SU-DHL-6 (cell line): ENCODE data around the gene KIF21B.

Source experiments
- H2AFZ ChIP-seq: fragments of 200-600 bp; sonication (generic); 2 replicates; pipeline ENCODE4 v1.6.1; 2014; ENCODE audit warnings: low read depth, mild to moderate bottlenecking, moderate library complexity, mixed read lengths, antibody characterized with exemption, low read length; ENCODE audit not compliant: severe bottlenecking
- H3F3A ChIP-seq: fragments of 200-600 bp; shearing (Covaris generic); 2 replicates; pipeline ENCODE4 v1.6.0; 2016; ENCODE audit warnings: antibody characterized with exemption, mild to moderate bottlenecking; ENCODE audit not compliant: insufficient read depth
- H3K27ac ChIP-seq: fragments of 200-600 bp; sonication (generic); 2 replicates; pipeline ENCODE4 v1.5.1; 2016; ENCODE audit warnings: low read depth, mild to moderate bottlenecking, low read length, moderate library complexity, mixed read lengths
- H3K27me3 ChIP-seq: fragments of 200-600 bp; sonication (generic), shearing (Covaris generic); 2 replicates; pipeline ENCODE4 v1.6.0; 2014; ENCODE audit warnings: mild to moderate bottlenecking, low read length
- H3K36me3 ChIP-seq: fragments of 200-600 bp; sonication (generic); 2 replicates; pipeline ENCODE4 v1.6.1; 2014; ENCODE audit warnings: mild to moderate bottlenecking, low read length, mixed read lengths
- H3K4me2 ChIP-seq: fragments of 300-600, 200-600 bp; shearing (Covaris generic), sonication (generic); 2 replicates; pipeline ENCODE4 v1.6.0; 2014; ENCODE audit warnings: low read length, low read depth, mild to moderate bottlenecking; ENCODE audit not compliant: poor library complexity, severe bottlenecking
- H3K4me3 ChIP-seq: fragments of 200-600 bp; sonication (generic); 2 replicates; pipeline ENCODE4 v1.5.1; 2014; ENCODE audit warnings: antibody characterized with exemption, low read length, mild to moderate bottlenecking, mixed read lengths; ENCODE audit not compliant: insufficient read depth, poor library complexity, severe bottlenecking
- H3K79me2 ChIP-seq: fragments of 200-600 bp; sonication (generic); 2 replicates; pipeline ENCODE4 v1.6.1; 2014; ENCODE audit warnings: mild to moderate bottlenecking, low read length, moderate library complexity; ENCODE audit not compliant: insufficient read depth
- H3K9ac ChIP-seq: fragments of 200-600 bp; sonication (generic); 2 replicates; pipeline ENCODE4 v1.7.0; 2014; ENCODE audit warnings: mild to moderate bottlenecking, low read length
- H3K9me2 ChIP-seq: fragments of 200-600 bp; sonication (generic); replicated peaks from 2 replicates; pipeline ENCODE4 v1.6.1; 2014; ENCODE audit warnings: low read length; ENCODE audit not compliant: insufficient read depth
- H3K9me3 ChIP-seq: fragments of 200-600 bp; sonication (generic); 2 replicates; pipeline ENCODE4 v1.6.1; 2014; ENCODE audit warnings: low read length, mixed read lengths; ENCODE audit not compliant: insufficient read depth
- H4K20me1 ChIP-seq: fragments of 200-600 bp; sonication (generic); 2 replicates; pipeline ENCODE4 v1.6.1; 2014; ENCODE audit warnings: low read depth, mild to moderate bottlenecking, antibody characterized with exemption, low read length, moderate library complexity, mixed read lengths
- CTCF ChIP-seq: fragments of 200-600 bp; sonication (generic); IDR thresholded peaks from one replicate; pipeline ENCODE4 v1.5.1; 2017; ENCODE audit warnings: antibody characterized with exemption, mild to moderate bottlenecking, low read length, moderate library complexity; ENCODE audit not compliant: insufficient read depth, poor library complexity, severe bottlenecking
- EZH2phosphoT487 ChIP-seq: fragments of 200-600 bp; sonication (generic), shearing (Covaris generic); conservative IDR thresholded peaks from 2 replicates; pipeline ENCODE4 v1.6.1; 2018; ENCODE audit warnings: mild to moderate bottlenecking, antibody characterized with exemption, low read length, moderate library complexity, mixed read lengths

The KIF21B gene

GRCh38 chr1:201038186-201038876 lies 14.8 kb upstream of the KIF21B start:
- H2AFZ ChIP-seq, result no peak overlapping the region
- no peaks in the 10 kb centered on the region for H4K20me1 ChIP-seq
- no peak overlapping the region for H3K9ac ChIP-seq
- no peak overlapping the region for H3K27ac ChIP-seq
- H3K27me3 ChIP-seq, result no peaks in the 10 kb centered on the region
- no peak overlapping the region for H3K4me3 ChIP-seq
- TF ChIP-seq EZH2phosphoT487 (no peak), CTCF (no peak)
- no peaks in the 10 kb centered on the region for H3K79me2 ChIP-seq
- H3K36me3 ChIP-seq, result no peaks in the 10 kb centered on the region
- H3K9me3 ChIP-seq, result no peaks in the 10 kb centered on the region
- H3F3A ChIP-seq, result no peaks in the 10 kb centered on the region
- H3K9me2 ChIP-seq, result no peaks in the 10 kb centered on the region
- H3K4me2 ChIP-seq, result no peak overlapping the region

- H3F3A ChIP-seq, result no peaks in the 10 kb centered on the region
- no peaks in the 10 kb centered on the region for H3K36me3 ChIP-seq
- no peak overlapping the region for H3K4me3 ChIP-seq
- H3K9me3 ChIP-seq, result no peaks in the 10 kb centered on the region
- H3K79me2 ChIP-seq, result no peaks in the 10 kb centered on the region
- no peaks in the 10 kb centered on the region for H3K27me3 ChIP-seq
- no peak overlapping the region for H3K9ac ChIP-seq
- H3K4me2 ChIP-seq, result no peak overlapping the region
- no peak overlapping the region for H2AFZ ChIP-seq
- no peak overlapping the region for H3K27ac ChIP-seq
- no peaks in the 10 kb centered on the region for H3K9me2 ChIP-seq
- TF ChIP-seq EZH2phosphoT487 (no peak), CTCF (no peak)
- H4K20me1 ChIP-seq, result no peaks in the 10 kb centered on the region
These were observed 12.8 kb upstream of the KIF21B start for GRCh38 chr1:201036188-201036842.

GRCh38 chr1:201034671-201035070 lies 11.2 kb upstream of the KIF21B start:
- Histone ChIP-seq H3K4me2 (no peak overlapping the region), H3K4me3 (no peak overlapping the region), H3K36me3 (no peaks in the 10 kb centered on the region), H3K27me3 (no peaks in the 10 kb centered on the region), H3K9me3 (no peaks in the 10 kb centered on the region), H3F3A (no peaks in the 10 kb centered on the region), H3K9me2 (no peaks in the 10 kb centered on the region), H3K79me2 (no peaks in the 10 kb centered on the region), H4K20me1 (no peaks in the 10 kb centered on the region), H3K9ac (no peak overlapping the region), H2AFZ (no peak overlapping the region), H3K27ac (no peak overlapping the region)
- TF ChIP-seq EZH2phosphoT487 (no peak), CTCF (no peak)
